ENCODE data around the gene DBI. TPM values are rescaled to one million over a fixed set of nuclear protein-coding genes. Genes with fewer than 3 reads are reported as not detected.

DBI gene
- total RNA-seq, 1 experiment from 2014 or later, result 129 TPM

- H3K4me2 ChIP-seq (ENCODE audit: low read length), result no peak overlapping the region
- H3K9me2 ChIP-seq (ENCODE audit: insufficient read depth), result no peaks in the 10 kb centered on the region
- BruUV-seq (replicated peaks), result no TSS peak
- ChIA-PET RAD21 (ENCODE audit: low non-redundant PET in 1 of 2, low total read pairs in 2 of 2, uncharacterized antibody in 2 of 2, unreplicated experiment in 2 of 2) (no interaction called here), CTCF (no interaction called here), POLR2A (no interaction called here)
- H3K4me1 ChIP-seq (ENCODE audit: control insufficient read depth in 1 of 2, insufficient read depth in 2 of 2, low read length in 2 of 2), result no peaks in the 10 kb centered on the region
- 0 out of 2 replicates have a peak, but pooled peaks have one; percentile 39 for TF ChIP-seq CEBPB (IDR thresholded peaks at IDR 0.05; ENCODE audit: low read depth)
- TF ChIP-seq JUND (IDR thresholded peaks at IDR 0.05), result no peak
- no peak overlapping the region for H3K27ac ChIP-seq (ENCODE audit: low read depth, low read length)
- H3K27me3 ChIP-seq (ENCODE audit: insufficient read depth, low read length), result no peaks in the 10 kb centered on the region
- no peaks in the 10 kb centered on the region for H3K9me3 ChIP-seq (ENCODE audit: control insufficient read depth in 1 of 2, insufficient read depth in 1 of 2, low read depth in 1 of 2, low read length in 2 of 2)
- no peak overlapping the region for H3K9ac ChIP-seq (ENCODE audit: low read length)
- ATAC-seq, result no peak
- H3K4me3 ChIP-seq (replicated peaks in 1 of 2; ENCODE audit: low read depth in 1 of 2, low read length in 2 of 2), result no peak overlapping the region
- H2AFZ ChIP-seq (ENCODE audit: low read depth, low read length, poor library complexity, severe bottlenecking), result no peak overlapping the region
- no peaks in the 10 kb centered on the region for H4K20me1 ChIP-seq (ENCODE audit: insufficient read depth)
- H3K36me3 ChIP-seq (ENCODE audit: control insufficient read depth in 1 of 2, insufficient read depth in 2 of 2, low read length in 2 of 2), result no peaks in the 10 kb centered on the region
- no peak for DNase-seq (ENCODE audit: low read depth, low spot score)
- no peaks in the 10 kb centered on the region for H3K79me2 ChIP-seq (ENCODE audit: insufficient read depth, low read length)
- intact Hi-C loops (cut with micrococcal nuclease), result no loop called here
Measured at GRCh38 chr2:119333360-119333759, 33.4 kb upstream of the DBI start.

GRCh38 chr2:119333833-119334232 is 32.9 kb upstream of the DBI start:
- Histone ChIP-seq H3K4me3 (replicated peaks in 1 of 2; ENCODE audit: low read depth in 1 of 2, low read length in 2 of 2) (no peak overlapping the region), H3K4me1 (ENCODE audit: control insufficient read depth in 1 of 2, insufficient read depth in 2 of 2, low read length in 2 of 2) (no peaks in the 10 kb centered on the region), H3K79me2 (ENCODE audit: insufficient read depth, low read length) (no peaks in the 10 kb centered on the region), H3K9me3 (ENCODE audit: control insufficient read depth in 1 of 2, insufficient read depth in 1 of 2, low read depth in 1 of 2, low read length in 2 of 2) (no peaks in the 10 kb centered on the region), H3K27ac (ENCODE audit: low read depth, low read length) (no peak overlapping the region), H3K9ac (ENCODE audit: low read length) (no peak overlapping the region), H4K20me1 (ENCODE audit: insufficient read depth) (no peaks in the 10 kb centered on the region), H3K9me2 (ENCODE audit: insufficient read depth) (no peaks in the 10 kb centered on the region), H3K36me3 (ENCODE audit: control insufficient read depth in 1 of 2, insufficient read depth in 2 of 2, low read length in 2 of 2) (0 out of 4 replicates have a peak, but pooled peaks cover 0 to under 1% of the 10 kb centered on the region in 2 experiments), H3K4me2 (ENCODE audit: low read length) (no peak overlapping the region), H2AFZ (ENCODE audit: low read depth, low read length, poor library complexity, severe bottlenecking) (no peak overlapping the region), H3K27me3 (ENCODE audit: insufficient read depth, low read length) (no peaks in the 10 kb centered on the region)
- no peak for DNase-seq (ENCODE audit: low read depth, low spot score)
- no peak for ATAC-seq
- intact Hi-C loops (cut with micrococcal nuclease), result no loop called here
- CTCF ChIA-PET, result no interaction called here
- POLR2A ChIA-PET, result no interaction called here
- TF ChIP-seq SRF (IDR thresholded peaks at IDR 0.05; ENCODE audit: low read depth), result no peak
- RAD21 ChIA-PET (ENCODE audit: low non-redundant PET in 1 of 2, low total read pairs in 2 of 2, uncharacterized antibody in 2 of 2, unreplicated experiment in 2 of 2), result no interaction called here
- no TSS peak for BruUV-seq (replicated peaks)

GRCh38 chr2:119337749-119338148 is 29.0 kb upstream of the DBI start:
- H2AFZ ChIP-seq (ENCODE audit: low read depth, low read length, poor library complexity, severe bottlenecking), result no peak overlapping the region
- DNase-seq (ENCODE audit: low read depth, low spot score) (no peak), ATAC-seq (no peak)
- H3K9me3 ChIP-seq (ENCODE audit: control insufficient read depth in 1 of 2, insufficient read depth in 1 of 2, low read depth in 1 of 2, low read length in 2 of 2), result no peaks in the 10 kb centered on the region
- H3K4me2 ChIP-seq (ENCODE audit: low read length), result no peak overlapping the region
- no peak overlapping the region for H3K9ac ChIP-seq (ENCODE audit: low read length)
- ChIA-PET POLR2A (no interaction called here), RAD21 (ENCODE audit: low non-redundant PET in 1 of 2, low total read pairs in 2 of 2, uncharacterized antibody in 2 of 2, unreplicated experiment in 2 of 2) (no interaction called here), CTCF (no interaction called here)
- no peaks in the 10 kb centered on the region for H3K79me2 ChIP-seq (ENCODE audit: insufficient read depth, low read length)
- H3K4me3 ChIP-seq (replicated peaks in 1 of 2; ENCODE audit: low read depth in 1 of 2, low read length in 2 of 2), result no peak overlapping the region
- TSS peak; percentile 35 for BruUV-seq (replicated peaks)
- no peak overlapping the region for H3K27ac ChIP-seq (ENCODE audit: low read depth, low read length)
- H4K20me1 ChIP-seq (ENCODE audit: insufficient read depth), result no peaks in the 10 kb centered on the region
- no peak for TF ChIP-seq SP1 (IDR thresholded peaks at IDR 0.05; ENCODE audit: low read depth)
- no peaks in the 10 kb centered on the region for H3K9me2 ChIP-seq (ENCODE audit: insufficient read depth)
- intact Hi-C loops (cut with micrococcal nuclease), result no loop called here
- no peaks in the 10 kb centered on the region for H3K4me1 ChIP-seq (ENCODE audit: control insufficient read depth in 1 of 2, insufficient read depth in 2 of 2, low read length in 2 of 2)
- H3K27me3 ChIP-seq (ENCODE audit: insufficient read depth, low read length), result no peaks in the 10 kb centered on the region
- 0 out of 4 replicates have a peak, but pooled peaks cover 0 to 4% of the 10 kb centered on the region in 2 experiments for H3K36me3 ChIP-seq (ENCODE audit: control insufficient read depth in 1 of 2, insufficient read depth in 2 of 2, low read length in 2 of 2)

Data from HCT116 (cell line).